HG02885 (cell line): Measurements from ENCODE around the gene TMC5.
"Not testable (repeated sequence)": the region's sequence is repeated elsewhere in the genome, so short reads cannot be mapped to it uniquely, and the experiment has no call there.

ENCODE experiments used
- ATAC-seq: cut with Tn5 transposase; IDR thresholded peaks from one replicate; pipeline ENCODE4 v1.9.1; 2021; ENCODE audit warnings: mild to moderate bottlenecking; ENCODE audit not compliant: unreplicated experiment, poor library complexity

The TMC5 gene

DNA sequence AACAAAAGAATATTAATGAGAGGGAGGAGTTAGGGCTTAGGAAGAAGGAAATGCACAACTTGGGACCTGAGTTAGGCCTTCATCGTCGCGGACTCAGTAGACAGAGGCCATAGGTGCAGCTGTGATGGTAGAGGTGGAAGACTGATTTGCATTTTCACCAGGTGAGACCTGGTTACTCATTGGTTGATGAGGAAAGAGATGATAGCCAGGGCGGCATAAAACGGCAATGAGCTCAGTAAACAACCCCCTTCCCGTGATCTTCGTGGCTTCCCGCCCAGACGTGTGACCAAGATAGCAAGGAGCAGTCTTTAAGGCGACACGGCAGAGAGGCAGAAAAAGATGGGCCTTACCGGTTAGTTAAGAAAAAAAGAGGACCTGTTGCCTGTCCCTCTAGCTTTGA, at the start of gene TMC5:
TMC5 (plus strand) TSS at position 244 of the 400 bp plus-strand sequence. CDS start 22,156 bp downstream, outside the sequence.
- no peak for ATAC-seq

GRCh38 chr16:19372541-19372940, 45.1 kb upstream of the TMC5 start:
- ATAC-seq, result not testable (repeated sequence)

- no peak for ATAC-seq
Observed at GRCh38 chr16:19374402-19374801, 43.3 kb upstream of the TMC5 start.

- no peak for ATAC-seq
Observed at GRCh38 chr16:19375561-19376158, 42.0 kb upstream of the TMC5 start.

DNA sequence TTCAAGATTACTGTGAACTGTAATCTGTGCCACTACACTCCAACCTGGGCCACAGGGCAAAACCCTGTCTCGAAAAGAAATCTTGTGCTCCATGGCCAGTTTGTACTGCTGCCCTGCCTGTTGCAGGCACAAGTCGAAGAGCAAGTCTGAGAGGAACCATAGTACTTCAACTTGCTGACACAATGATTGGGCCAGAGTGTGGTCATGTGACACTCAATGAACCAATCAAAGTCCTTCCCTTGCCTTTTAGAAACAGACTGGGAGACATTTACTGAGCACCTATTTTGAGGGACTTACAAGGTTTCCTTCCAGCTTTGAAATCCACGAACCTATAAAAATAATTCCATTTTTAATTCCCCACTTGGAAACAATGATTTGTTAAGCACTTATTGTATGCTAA, 39.8 kb upstream of the TMC5 start:
- no peak for ATAC-seq

GRCh38 chr16:19378511-19378910, 39.2 kb upstream of the TMC5 start:
- no peak for ATAC-seq

- ATAC-seq, result no peak
Observed at GRCh38 chr16:19379838-19380237, 37.8 kb upstream of the TMC5 start.

DNA sequence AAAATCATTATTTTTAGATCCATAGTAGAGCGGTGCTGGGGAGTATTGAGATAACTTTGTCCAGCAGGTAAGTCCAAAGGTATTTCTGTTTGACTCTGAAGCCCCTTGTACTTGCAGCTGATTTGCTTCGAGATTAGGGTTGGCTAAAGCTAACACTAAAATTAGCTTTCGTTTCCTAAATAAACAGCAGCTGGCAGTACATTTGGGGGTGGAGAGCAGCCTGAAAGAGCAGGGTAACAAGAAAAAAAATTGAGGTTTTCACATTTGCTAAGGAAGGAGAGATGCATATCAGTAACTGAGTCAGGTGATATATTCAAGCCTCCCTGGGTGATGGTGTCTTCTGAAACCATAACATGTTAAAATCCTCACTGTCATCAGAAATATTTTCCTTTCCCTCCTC, 37.4 kb upstream of the TMC5 start:
- ATAC-seq, result no peak

DNA sequence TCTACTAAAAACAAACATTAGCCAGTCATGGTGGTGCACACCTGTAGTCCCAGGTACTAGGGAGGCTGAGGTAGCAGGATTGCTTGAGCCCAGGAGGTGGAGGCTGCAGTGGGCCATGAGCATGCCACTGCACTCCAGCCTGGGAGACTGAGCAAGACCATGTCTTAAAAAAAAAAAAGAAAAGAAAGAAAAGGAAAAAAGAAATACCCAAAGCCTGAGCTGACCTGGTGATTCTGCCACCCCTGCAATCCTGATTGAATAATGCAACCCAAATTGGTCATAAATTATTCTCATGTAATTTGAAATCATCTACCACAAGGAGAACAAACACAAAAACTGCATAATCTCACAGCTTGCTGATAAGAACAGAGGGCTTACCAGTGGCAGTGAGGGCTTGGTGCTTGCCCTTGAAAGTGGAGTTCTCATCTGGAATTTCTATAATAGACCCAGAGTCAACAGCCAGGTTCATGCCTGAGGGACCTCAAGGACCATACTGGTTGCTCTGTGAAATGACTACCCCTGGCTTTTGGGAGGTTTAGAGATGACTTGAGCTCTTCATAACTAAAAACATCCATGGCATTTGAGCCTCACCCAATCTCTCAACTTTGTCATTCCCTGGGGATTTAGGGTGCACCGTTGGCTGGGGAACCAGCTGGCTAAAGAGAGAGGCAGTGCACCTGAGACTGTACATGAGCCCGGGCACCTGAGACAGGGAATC, 35.4 kb upstream of the TMC5 start:
- ATAC-seq, result no peak

DNA sequence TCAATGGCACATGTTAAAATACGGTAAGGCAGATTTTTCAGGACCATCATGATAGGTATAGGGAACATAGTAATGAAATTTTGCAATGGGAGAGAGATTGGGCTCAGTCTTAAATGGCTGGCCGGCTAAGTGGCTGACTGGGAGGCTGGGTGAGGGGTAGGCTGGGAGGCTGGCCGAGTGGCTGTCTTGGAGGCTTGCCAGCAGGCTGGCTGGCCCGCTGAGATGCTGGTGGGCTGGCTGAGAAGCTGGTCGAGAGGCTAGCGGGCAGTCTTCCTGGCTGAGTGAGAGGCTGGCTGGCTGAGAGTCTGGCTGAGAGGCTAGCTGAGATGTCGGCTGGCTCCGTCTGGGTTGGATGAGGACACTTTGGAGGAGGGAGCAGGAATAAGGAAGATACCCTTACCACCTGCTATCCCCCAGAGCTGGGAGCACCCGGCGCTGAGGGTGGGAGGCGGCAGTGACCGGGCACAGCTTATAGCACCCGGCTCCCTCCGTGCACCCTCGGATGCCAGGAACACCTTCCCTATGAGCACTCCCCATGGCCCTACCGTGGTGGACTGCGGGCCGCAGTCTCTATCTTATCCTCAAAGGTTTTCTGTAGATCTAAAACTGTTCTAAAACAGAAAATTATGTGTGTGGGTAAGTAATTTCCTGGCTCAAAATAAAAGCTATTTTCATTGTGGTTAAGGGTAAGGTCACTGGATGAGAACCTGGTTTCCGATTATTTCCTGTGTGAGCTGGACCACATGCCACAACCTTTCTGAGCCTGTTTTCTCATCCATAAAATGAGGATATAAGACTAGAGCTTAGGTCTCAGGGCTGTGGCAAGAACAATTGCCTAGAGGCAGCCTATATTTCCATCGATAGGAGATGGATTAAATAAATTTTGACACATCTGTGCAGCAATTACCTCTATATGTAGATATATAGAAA, 34.5 kb upstream of the TMC5 start:
- ATAC-seq, result no peak

- ATAC-seq, result no peak
Observed at GRCh38 chr16:19384656-19385055, 33.0 kb upstream of the TMC5 start.

- no peak for ATAC-seq
Observed at GRCh38 chr16:19386525-19386924, 31.2 kb upstream of the TMC5 start.

- ATAC-seq, result no peak
Observed at GRCh38 chr16:19389246-19389645, 28.4 kb upstream of the TMC5 start.

DNA sequence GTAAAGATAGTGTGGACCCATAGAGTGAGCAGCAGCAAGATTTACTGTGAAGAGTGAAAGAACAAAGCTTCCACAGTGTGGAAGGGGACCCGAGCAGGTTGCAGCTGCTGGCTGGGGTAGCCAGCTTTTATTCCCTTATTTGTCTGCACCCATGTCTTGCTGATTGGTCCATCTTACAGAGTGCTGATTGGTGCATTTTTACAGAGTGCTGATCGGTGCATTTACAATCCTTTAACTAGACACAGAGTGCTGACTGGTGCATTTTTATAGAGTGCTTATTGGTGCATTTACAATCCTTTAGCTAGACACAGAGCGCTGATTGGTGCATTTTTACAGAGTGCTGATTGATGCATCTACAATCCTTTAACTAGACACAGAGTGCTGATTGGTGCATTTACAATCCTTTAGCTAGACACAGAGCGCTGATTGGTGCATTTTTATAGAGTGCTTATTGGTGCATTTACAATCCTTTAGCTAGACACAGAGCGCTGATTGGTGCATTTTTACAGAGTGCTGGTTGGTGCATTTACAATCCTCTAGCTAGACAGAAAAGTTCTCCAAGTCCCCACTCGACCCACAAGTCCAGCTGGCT, 26.4 kb upstream of the TMC5 start:
- ATAC-seq, result not testable (repeated sequence)

- no peak for ATAC-seq
Observed at GRCh38 chr16:19392352-19392751, 25.3 kb upstream of the TMC5 start.

DNA sequence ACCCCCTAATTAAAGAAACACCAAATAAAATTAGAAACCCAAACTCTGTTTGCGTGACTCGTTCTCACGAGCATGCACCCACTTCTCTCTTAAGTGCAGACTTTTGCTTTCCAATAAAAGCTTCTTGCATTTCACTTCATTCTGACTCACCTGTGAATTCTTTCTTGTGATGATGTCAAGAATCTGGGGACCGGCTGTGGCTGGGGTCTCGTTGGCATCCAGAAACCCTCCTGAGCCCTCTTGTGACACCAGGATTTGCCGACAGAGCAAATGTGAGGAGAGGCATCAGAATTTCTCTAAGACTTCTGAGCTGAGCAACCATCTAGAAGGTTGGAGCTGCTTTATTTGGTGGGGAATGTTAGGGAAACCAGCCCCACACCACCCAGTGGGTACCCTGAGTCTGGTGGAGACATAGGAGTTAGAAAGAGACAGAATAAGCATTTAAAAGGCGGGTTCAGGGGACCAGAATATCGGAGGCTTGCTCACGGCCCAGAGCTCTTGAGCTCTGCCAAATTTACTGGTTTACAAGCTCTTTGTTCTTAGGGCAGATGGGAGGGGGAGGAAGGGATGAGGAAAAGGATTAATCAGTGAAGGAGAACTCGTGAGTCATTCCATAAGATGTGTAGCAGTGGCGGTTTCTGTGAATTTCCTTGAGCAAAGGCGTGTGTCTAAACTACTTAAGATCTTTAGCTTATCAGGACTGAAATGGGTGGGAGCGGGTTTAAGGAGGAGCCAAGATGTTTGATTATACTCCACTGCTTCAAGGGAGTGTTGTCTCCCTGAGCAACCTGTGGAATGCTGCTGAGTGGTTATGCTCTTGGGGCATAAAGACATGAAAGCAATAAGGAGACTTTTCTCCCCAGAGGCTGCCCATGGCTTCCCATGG, 24.2 kb upstream of the TMC5 start:
- ATAC-seq, result no peak

- ATAC-seq, result not testable (repeated sequence)
Observed at GRCh38 chr16:19395646-19396267, 21.9 kb upstream of the TMC5 start.

- no peak for ATAC-seq
Observed at GRCh38 chr16:19396555-19397011, 21.1 kb upstream of the TMC5 start.

GRCh38 chr16:19397373-19397772, 20.3 kb upstream of the TMC5 start:
- not testable (repeated sequence) for ATAC-seq
